DND-41 (cell line): ENCODE results near the gene GRM7.

Experiments
- EZH2 ChIP-seq: IDR thresholded peaks from 3 replicates; pipeline ENCODE4 v1.6.1; 2012; ENCODE audit warnings: borderline replicate concordance, low read depth, mild to moderate bottlenecking, moderate library complexity, low read length, inconsistent platforms; ENCODE audit not compliant: severe bottlenecking
- TF ChIP-seq, protein P1 (sequence below): IDR thresholded peaks from 2 replicates; pipeline ENCODE4 v1.5.1; 2012; ENCODE audit warnings: borderline replicate concordance, low read length, moderate library complexity, mild to moderate bottlenecking; ENCODE audit not compliant: poor library complexity, severe bottlenecking; ENCODE audit errors: extremely low read depth

- TF ChIP-seq, protein P1, sequence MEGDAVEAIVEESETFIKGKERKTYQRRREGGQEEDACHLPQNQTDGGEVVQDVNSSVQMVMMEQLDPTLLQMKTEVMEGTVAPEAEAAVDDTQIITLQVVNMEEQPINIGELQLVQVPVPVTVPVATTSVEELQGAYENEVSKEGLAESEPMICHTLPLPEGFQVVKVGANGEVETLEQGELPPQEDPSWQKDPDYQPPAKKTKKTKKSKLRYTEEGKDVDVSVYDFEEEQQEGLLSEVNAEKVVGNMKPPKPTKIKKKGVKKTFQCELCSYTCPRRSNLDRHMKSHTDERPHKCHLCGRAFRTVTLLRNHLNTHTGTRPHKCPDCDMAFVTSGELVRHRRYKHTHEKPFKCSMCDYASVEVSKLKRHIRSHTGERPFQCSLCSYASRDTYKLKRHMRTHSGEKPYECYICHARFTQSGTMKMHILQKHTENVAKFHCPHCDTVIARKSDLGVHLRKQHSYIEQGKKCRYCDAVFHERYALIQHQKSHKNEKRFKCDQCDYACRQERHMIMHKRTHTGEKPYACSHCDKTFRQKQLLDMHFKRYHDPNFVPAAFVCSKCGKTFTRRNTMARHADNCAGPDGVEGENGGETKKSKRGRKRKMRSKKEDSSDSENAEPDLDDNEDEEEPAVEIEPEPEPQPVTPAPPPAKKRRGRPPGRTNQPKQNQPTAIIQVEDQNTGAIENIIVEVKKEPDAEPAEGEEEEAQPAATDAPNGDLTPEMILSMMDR: peak; percentile 34
- TF ChIP-seq EZH2: no peak
These were observed 133.3 kb downstream of the GRM7 start for GRCh38 chr3:6994081-6994668.
